NCI-H1092 treated with DMSO at 0.1 percent for 48 hours (cell line): ENCODE data around the gene CMTR1.
"Not testable (repeated sequence)": the region's sequence is repeated elsewhere in the genome, so short reads cannot be mapped to it uniquely, and the experiment has no call there.

Experiments
- DNase-seq: peaks from one replicate; lab custom pipeline; 2025; lab: John Stamatoyannopoulos, UW

CMTR1 gene

GRCh38 chr6:37433657-37434271, 743 bp downstream of the CMTR1 start:
- no peak for DNase-seq

- no peak for DNase-seq
Observed at GRCh38 chr6:37435373-37435772, 2.4 kb downstream of the CMTR1 start.

GRCh38 chr6:37435816-37436215, 2.8 kb downstream of the CMTR1 start:
- DNase-seq = no peak

GRCh38 chr6:37438930-37439329, 5.9 kb downstream of the CMTR1 start:
- DNase-seq = no peak

GRCh38 chr6:37441651-37442050, 8.6 kb downstream of the CMTR1 start:
- no peak for DNase-seq

GRCh38 chr6:37442416-37443215, 9.6 kb downstream of the CMTR1 start:
- no peak for DNase-seq

- DNase-seq = not testable (repeated sequence)
Observed at GRCh38 chr6:37443216-37443542, 10.2 kb downstream of the CMTR1 start.

GRCh38 chr6:37449984-37450383, 17.0 kb downstream of the CMTR1 start:
- DNase-seq = no peak

- DNase-seq = no peak
Observed at GRCh38 chr6:37451441-37452193, 18.6 kb downstream of the CMTR1 start.

GRCh38 chr6:37452522-37452921, 19.5 kb downstream of the CMTR1 start:
- no peak for DNase-seq

- DNase-seq = no peak
Observed at GRCh38 chr6:37454420-37455140, 21.6 kb downstream of the CMTR1 start.

GRCh38 chr6:37456126-37456525, 23.1 kb downstream of the CMTR1 start:
- DNase-seq = no peak

- DNase-seq = no peak
Observed at GRCh38 chr6:37456816-37457560, 24.0 kb downstream of the CMTR1 start.

GRCh38 chr6:37459981-37460800, 27.2 kb downstream of the CMTR1 start:
- DNase-seq = peak; percentile 66

- DNase-seq = no peak
Observed at GRCh38 chr6:37460805-37461204, 27.8 kb downstream of the CMTR1 start.

GRCh38 chr6:37463110-37463509, 30.1 kb downstream of the CMTR1 start:
- no peak for DNase-seq

GRCh38 chr6:37467718-37468117, 34.7 kb downstream of the CMTR1 start:
- DNase-seq = no peak

GRCh38 chr6:37473364-37474095, 40.5 kb downstream of the CMTR1 start:
- DNase-seq = peak; percentile 30

GRCh38 chr6:37474316-37474715, 41.3 kb downstream of the CMTR1 start:
- DNase-seq = no peak

GRCh38 chr6:37477191-37477590, 44.2 kb downstream of the CMTR1 start:
- no peak for DNase-seq
